Stimulated activated CD8-positive, alpha-beta memory T cell treated with anti-CD3 and anti-CD28 coated beads, Interleukin-4, amount 100 ng/mL, for 1 hour (primary cell): ENCODE results near the gene GOLGA6L10.
"Not testable (repeated sequence)": the region's sequence is repeated elsewhere in the genome, so short reads cannot be mapped to it uniquely, and the experiment has no call there.

Source experiments
- DNase-seq, 2 donors: peaks; one replicate each; pipeline ENCODE4 v3.0.0-alpha.2; 2020; ENCODE audit warnings: low read depth in 2 of 2, low spot score in 1 of 2

GOLGA6L10 gene

DNA sequence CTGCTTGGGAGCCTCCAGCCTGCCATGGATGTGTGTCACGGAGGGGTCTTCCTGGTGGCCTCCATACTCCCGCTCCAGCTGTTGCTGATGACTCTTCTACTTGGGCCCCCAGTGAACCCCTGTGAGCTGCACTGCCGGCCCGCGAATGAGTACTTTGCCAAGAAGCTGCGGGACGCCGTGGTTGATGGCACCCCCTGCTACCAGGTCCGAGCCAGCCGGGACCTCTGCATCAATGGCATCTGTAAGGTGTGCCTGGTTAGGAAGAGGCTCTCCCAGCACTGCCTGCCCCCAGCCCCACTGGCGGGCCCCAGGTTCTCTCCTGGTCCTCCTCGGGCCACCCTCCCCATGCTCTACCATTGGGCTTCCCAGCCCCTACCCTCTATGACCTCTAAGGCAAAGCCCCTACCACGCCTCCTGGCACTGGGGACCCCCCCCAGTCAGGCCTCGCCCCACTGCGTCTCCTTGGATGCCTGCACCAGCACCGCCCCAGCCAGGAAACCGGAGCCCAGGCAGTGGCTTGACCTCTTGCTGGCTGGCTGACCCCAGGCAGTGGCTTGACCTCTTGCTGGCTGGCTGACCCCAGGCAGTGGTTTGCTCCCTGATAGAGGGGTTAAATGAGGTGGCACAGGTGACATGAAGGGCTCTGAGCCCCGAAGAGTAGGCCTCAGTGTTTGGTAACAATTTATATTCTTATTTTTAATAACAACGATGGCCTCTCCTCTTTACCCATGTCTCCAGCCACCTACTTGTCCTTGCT, 29.6 kb downstream of the GOLGA6L10 start:
- not testable (repeated sequence) for DNase-seq

DNA sequence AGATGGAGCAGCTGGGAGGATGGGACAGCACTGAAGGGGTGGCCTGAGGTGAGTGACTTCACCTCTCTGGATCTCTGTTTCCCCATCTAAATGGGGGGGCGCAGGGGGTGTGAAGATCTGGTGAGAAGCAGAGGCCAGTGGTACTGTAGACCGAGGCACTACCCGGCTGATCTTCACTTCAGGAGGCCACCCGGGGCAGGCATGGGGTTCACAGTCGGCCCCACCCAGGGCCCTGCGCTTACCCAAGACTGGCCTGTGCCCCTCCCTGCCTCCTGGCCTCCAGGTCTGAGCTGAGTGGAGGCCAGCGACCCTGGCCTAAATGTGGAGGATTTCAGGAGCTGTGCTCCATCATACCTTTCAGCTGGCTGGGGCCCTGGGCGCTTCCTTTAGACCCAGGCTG, 31.0 kb downstream of the GOLGA6L10 start:
- not testable (repeated sequence) for DNase-seq

DNA sequence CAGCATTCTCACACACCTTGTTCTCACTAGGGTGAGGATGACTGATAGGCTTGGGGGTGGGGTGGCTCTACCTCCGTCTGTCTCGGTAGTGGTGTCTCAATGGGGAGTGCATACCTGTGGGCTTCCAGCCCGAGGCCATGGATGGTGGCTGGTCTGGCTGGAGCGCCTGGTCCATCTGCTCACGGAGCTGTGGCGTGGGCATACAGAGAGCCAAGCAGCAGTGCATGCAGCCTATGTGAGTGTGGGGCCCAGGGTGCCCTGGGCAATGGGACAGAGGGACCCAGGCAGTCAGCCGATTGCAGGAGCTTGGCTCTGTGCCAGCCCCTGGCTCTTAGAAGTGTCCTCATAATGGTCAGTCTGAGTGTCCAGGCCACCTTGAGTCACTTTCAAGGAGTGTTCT, 31.8 kb downstream of the GOLGA6L10 start:
- not testable (repeated sequence) for DNase-seq

DNA sequence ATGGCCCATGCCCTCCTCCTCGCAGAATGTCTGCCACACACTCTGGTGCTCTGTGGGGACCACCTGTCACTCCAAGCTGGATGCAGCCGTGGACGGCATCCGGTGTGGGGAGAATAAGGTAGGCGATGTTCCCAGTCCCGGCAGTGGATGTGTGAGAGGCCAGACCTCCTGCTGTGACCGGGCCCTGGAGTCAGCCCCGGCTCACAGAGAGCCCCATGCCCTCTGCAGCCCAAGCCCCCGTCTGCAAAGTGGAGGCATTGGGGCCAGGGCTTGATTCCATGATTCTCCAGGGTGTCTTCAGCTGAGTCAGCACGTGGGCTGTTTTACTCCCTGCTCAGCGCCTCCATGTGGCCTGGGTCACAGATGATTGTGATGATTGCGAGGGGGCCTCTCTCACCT, 32.2 kb downstream of the GOLGA6L10 start:
- DNase-seq, result no peak

DNA sequence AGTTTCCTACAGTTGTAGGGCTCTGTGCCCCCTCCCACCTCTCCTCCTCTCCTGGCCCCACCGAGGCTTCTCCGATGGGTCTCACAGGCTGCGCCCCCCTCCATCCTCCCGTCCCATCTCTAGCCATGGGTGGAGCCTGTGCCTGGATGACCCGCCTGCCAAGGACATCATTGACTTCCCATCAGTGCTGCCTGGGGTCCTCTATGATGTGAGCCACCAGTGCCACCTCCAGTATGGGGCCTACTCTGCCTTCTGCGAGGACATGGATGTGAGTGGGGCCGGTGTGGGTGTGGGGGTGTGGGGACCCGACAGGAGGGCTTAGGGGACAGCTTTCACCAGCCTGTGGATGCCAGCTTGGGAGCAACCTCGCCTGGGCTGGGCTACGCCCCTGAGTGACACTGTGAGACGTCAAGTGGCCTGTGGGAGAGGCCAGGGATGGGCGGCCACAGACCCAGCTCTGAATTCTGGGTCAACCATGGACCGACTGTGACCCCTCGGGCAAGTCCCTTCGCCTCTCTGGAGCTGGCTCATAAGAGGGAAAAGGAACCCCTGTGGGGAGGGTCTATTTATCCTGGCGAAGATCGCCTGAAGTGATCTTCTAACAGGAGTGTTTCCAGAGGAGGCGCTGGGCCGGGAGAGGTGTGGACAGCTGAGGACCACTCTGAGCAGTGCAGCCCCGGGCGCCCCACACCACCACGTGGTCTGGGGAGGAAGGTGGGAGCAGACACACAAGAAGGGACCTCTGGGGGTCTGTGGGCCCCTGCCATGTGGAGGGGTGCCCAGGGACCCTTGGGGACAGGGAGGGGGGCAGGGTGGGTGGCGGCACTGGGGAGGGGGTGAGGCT, 32.8 kb downstream of the GOLGA6L10 start:
- DNase-seq, result not testable (repeated sequence)

DNA sequence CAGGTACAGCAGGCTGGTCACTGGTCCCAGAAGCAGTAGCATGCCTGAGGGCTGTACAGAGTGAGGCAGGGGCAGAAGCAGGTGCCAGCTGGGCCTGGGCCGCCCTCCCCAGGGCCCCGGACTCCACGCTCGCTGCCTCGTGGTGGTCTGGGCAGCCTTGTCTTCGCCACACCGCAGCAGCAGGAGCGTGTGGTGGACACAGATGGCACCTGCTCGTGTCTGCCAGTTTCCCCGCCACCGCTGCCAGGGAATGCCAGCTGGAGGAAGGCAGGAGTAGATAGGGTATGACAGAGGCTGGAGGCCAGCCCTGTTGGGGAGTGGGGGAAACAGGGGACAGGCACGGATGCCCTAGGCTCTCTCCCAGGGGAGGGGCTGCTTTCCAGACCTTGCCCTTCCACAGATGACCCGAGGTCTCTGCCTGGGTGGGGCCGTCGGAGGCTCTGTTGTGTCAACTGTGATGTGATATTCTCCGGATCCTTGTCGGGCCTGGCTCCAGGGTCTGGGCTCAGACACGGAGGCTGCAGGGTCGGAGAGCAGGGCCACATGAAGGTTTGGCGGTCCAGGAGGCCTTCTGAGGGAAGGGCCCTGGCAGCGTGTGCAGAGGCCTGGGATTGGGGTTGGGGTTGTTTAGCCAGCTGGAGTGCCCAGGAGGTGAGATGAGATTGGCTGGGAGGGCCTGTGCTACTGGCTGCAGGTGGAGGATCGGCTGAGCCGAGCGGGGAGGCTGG, 33.6 kb downstream of the GOLGA6L10 start:
- no peak for DNase-seq

DNA sequence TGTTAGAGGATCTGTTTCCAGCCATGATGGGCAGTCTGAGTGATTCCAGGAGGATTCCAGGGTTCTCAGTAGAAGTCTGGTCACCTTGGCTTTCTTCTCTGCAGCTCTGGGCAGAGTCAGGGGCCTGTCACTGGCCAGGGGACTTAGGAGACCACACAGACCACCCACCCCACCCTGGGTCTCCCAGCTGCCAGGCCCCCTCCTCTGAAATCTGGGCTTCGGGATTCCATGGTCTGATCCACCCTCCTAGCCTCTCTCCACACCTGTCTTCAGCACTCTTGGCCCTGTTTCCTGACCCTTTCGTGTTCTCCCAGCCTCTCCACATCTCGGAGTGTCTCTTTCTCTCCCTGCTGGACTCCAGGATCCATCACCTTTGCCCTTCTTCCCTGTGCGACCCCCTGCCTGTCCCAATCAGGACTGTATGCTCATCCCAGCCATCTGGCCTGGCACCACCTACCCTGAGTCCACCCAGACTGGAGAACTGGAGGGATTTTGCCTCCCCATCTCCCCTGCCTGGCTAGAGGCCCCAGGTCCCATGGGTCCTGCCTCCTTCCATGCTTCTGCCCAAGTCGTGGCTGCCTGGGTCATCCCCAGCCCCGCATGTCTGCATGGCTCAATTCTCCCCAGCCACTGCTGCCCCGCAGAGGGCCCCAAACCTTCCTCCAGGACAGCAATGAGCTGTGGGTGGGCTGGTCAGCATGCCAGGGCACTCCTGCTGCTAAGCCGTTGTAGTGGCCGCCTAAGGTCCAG, 34.3 kb downstream of the GOLGA6L10 start:
- DNase-seq, result no peak

DNA sequence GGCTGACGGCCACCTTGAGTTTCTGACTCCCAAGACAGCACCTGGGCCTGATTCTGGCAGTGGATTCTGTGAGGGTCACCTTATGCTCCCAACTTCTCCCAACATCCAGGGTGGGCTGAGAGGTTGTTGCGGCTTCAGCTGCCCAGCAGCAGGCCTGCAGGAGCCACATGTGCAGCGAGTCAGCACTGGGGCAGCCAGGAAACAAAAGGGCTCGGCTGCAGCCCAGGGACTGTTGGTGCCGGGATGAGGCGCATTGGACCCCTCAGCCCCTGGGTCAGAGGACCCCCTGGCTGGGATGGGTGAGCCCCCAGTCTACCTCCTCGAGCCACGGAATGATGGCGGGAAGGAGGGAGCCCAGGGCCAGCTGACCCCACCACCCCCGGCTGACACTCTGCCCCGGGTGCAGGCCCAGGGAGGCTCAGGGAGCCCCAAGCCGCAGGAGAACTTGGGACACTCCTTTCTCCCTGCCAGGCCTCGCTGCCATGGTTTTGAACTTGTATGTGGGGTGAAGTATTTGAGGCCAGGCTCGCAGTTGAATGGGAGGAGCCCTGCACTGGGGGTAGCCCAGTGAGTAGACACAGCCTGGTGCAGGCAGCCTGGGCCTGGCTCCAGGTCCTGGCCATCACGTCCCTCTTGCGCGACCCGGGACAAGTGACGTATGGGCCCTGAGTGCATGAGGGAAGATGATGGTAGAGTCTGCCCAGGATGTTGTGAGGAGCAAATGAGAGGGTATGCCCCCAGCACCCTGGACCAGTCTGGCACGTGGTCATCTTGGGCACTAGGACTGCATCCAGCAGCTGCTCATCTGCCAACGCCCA, 35.1 kb downstream of the GOLGA6L10 start:
- DNase-seq, result not testable (repeated sequence)

DNA sequence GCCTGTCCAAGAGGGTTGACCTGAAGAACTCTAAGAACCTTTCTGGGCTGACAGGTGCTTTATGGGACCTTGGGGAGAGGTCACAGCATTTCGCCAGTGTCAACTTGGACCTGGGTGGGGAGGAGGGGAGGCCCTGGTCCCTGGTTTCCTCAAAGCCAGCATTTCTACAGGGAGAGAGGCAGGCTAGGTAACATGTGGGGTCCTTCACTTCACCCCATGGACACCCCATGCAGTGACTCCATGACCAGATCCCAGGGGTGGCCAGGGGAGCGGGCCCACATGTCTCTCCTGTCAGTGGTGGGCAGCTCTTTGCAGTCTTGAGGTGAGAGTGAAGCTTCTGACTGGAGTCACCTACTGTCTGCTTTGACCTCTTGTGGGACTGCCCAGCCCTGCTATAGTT, 35.8 kb downstream of the GOLGA6L10 start:
- no peak for DNase-seq

DNA sequence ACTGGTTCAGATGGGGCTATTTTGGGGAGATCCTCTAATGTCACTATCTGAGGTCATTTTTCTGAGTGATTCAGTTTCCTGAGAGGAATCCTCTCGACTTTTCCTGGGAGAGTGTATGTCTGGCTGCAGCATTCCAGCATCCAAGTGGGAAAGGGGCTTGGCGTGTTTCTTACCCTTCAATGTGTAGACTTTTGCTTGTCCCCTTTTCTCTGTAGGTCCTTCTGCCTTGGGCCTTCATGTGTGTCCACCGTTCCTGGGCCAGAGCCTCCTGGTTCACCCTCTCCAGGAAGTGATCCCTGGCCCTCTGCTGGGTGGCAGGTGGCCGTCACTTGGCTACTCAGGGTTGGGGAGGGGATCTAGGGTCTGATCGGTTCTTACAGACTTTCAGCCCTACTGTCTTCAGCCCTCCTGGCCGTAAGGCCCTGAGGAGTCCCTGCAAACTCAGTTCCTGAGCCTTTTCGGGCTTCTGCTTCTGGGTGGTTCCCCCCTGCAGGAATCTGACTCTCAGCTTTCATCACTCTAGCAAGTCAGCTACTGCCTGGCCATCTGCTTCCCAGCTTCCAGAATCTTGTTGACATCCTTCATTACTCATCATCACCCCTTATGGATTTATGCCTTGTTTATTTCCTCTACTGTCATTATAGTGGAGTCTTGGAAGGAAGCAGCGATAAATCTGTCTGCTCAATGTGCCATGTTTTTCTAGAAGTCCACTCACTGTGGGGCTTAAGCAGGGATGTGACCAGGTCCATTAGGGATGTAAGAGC, 36.5 kb downstream of the GOLGA6L10 start:
- DNase-seq, result no peak

DNA sequence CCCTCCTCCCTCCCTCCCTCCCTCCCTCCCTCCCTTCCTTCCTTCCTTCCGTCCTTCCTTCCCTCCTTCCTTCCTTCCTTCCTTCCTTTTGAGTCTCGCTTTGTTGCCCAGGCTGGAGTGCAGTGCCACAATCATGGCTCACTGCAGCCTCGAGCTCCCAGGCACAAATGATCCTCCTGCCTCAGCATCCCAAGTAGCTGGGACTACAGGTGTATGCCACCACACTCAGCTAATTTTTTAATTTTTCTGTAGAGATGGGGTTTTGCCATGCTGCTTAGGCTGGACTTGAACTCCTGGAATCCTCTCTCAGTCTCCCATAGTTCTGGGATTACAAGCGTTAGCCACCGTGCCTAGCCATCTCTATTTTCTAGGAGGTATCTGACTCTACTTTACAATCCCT, 38.0 kb downstream of the GOLGA6L10 start:
- DNase-seq, result not testable (repeated sequence)

DNA sequence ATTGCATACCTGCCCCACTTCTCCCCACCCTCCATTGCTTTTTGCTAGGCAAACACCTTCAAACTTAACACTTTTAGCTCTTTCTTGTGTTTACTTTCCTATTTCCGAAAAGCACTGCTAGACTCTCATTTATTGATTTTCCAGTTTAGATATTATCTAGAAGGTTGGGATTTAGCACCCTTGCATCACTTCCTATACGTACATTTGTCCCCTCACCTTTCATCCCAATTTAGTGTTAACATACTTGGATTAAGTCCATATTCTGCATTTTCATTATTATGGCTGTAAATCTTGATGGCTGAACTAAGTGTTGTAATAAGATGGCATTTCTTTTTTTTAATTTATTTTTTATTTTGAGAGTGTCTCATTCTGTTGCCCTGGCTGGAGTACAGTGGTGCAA, 39.5 kb downstream of the GOLGA6L10 start:
- no peak for DNase-seq

DNA sequence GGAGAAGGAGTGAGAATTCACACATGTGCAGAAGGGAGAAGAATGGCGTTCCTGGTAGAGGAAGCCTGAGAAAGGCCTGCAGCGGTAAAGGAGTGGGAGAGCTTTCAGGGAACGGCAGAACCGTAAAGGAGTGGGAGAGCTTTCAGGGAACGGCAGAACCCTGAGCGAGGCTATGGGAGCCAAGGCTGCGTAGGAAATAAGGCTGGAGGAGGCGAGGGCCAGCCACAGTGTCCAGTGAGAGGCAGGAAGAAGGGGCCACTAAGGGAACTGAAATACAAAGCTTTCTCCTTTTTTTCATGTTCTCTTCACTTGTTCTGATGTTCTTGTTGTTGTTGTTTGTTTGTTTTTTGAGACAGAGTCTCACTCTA, 41.6 kb downstream of the GOLGA6L10 start:
- no peak for DNase-seq

DNA sequence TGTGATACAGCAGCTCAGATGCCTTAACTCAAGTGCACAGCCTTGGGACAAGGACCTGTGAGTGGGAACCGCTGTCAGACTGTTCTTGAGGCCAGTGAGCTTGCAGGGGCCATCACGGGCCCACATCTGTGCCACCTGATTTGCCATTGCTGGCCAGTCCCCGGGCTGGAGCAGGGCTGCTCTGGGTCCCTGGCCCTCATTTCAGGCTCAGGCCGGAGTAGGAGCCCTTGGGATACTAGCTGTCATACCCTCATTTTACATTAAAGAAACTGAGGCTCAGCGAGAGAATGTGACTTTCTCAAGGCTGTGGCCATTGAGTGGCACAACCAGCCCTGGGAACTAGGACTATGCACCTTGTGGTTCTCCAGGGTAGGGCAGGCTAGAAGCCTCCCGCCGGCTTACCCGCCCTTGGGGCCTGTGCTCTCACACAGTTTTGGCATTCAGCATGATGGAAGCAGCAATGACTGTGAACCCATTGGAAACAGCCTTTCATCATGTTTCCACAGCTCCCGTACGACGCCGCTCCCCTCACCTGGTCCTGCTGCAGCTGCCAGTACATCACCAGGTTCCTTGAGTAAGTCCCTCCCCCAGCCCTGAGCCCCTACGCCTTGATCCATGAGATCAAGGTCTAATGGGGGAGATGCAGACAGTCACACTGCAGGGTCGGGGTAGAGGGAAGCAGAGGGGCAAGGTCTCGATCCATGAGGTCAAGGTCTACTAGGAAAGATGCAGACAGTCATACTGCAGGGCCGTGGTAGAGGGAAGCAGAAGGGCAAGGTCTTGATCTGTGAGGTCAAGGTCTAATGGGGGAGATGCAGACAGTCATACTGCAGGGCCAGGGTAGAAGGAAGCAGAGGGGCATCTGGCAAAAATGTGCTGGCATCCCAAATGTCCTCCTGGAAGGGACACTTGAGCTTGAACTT, 42.2 kb downstream of the GOLGA6L10 start:
- no peak for DNase-seq

DNA sequence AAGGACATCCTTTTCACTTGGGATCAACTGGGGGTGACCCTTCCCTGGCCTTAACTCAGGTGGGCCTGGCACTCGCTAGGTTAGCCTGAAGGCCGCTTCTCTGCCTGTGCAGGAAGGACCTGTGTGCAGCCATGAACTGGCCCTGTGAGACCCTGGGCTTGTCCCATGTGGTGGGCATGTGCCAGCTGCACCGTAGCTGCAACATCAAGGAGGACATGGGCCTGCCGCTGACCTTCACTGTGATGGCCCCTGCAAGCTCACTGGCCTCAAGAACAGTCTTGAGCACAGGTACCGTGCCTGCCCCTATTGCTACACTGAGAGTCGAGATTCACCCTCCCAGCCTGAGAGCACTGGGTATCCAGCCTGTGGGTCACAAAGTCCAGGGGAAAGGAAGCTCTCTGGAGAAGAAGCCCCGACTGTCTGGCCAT, 43.6 kb downstream of the GOLGA6L10 start:
- no peak for DNase-seq

DNA sequence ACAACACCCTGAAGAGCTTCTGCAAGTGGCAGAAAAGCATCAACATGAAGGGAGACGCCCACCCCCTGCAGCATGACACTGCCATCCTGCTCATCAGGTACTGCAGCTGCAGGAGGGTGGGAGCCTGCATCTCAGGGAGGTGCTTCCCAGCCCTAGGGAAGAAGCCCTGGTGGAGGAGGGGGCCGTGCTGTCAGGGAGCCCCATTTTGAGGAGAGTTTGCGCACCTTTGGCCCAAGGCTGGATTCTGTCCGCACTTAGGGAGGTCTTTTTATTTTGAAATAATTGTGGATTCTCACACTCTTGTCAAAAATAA, 44.5 kb downstream of the GOLGA6L10 start:
- DNase-seq, result no peak

DNA sequence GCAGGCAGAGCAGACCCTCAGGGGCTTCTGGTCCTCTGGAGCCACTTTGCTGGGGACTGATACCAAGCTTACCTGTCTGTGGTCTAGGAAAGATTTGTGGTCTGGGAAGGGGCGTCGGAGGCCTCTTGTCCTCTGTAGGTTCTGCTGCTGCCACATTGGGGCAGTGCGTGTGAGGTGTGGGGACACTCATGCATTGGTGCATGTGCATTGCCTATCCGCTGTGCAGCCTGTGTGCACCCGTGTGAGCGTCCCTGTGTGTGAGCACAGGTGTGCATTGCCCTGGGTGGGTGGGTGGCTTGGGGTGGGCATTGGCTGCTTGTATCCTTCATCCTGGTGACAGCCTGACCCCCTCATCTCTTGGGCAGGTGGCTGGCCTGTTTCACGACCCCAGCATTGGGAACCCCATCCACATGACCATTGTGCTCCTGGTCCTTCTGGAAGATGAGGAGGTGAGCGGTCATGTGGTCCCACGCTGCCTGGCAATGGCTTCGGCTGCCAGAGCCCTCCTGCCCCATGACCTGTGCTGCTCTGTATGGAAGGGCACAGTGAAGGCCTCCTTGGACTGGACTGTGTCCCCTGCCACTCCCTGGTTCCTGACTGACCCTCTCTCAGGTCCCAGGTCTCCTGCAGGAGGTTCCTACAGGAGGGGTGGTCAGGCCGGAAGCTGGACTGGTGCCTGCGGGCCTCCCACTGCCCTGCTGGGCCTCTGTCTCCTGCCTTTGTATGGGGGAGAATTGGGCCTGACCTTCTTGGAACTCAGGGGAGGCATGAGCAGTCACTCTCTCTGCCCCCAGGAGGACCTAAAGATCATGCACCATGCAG, 45.1 kb downstream of the GOLGA6L10 start:
- no peak for DNase-seq
